ENCODE results near the gene CALN1.
"Not testable (repeated sequence)": the region's sequence is repeated elsewhere in the genome, so short reads cannot be mapped to it uniquely, and the experiment has no call there.

The CALN1 gene

DNA sequence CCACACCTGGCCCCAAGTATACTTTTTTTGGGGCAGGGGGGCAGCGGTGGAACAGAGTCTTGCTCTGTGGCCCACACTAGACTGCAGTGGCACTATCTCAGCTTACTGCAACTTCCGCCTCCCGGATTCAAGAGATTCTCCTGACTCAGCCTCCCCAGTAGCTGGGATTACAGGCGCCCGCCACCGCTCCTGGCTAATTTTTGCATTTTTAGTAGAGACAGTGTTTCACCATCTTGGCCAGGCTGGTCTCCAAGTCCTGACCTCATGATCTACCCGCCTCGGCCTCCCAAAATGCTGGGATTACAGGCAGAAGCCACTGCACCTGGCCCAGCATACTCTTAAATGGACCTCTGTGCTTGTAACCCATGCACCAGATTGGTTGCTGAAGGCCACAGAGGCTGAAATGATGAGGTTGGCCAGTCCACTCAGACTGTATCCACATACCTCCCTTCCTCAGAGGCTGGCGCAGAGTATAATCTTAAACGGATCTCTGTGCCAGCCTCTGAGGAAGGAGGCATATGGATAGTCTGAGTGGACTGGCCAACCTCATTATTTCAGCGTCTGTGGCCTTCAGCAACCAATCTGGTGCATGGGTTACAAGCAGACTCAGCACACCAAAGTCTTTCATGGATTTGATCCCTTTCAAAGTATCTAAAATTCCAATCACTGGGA, 3.0 kb downstream of the CALN1 start:
- DNase-seq = no peak

DNA sequence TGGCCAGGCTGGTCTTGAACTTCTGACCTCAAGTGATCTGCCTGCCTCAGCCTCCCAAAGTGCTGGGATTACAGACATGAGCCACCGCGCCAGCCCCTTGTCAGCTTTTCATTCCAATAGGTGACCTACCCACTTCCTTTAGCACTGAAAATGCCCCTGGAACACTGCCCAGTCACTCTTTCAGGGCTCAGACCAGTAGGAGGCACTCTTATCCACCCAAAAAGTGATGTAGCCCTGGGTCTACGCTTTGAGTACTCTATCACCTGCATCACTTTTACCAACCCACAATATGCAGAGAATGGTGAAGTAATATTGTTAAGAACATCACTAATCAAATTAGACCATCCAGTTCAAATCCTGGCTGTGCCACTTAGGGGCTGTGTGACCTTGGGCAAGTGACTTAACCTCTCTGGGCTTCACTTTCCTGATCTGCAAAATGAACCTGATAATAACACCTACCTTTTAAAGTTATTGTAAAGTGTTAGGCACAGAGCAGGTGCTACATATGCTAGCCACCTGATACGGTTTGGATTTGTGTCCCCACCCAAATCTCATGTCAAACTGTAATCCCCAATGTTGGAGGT, 5.2 kb downstream of the CALN1 start:
- no peak for DNase-seq

- no peak for DNase-seq
Measured at GRCh38 chr7:72405871-72406270, 6.3 kb downstream of the CALN1 start.

- no peak for DNase-seq
Measured at GRCh38 chr7:72405418-72405817, 6.7 kb downstream of the CALN1 start.

GRCh38 chr7:72404743-72405142, 7.4 kb downstream of the CALN1 start:
- DNase-seq = no peak

GRCh38 chr7:72403458-72404076, 8.6 kb downstream of the CALN1 start:
- DNase-seq = no peak

GRCh38 chr7:72394016-72394415, 18.1 kb downstream of the CALN1 start:
- DNase-seq = no peak

DNA sequence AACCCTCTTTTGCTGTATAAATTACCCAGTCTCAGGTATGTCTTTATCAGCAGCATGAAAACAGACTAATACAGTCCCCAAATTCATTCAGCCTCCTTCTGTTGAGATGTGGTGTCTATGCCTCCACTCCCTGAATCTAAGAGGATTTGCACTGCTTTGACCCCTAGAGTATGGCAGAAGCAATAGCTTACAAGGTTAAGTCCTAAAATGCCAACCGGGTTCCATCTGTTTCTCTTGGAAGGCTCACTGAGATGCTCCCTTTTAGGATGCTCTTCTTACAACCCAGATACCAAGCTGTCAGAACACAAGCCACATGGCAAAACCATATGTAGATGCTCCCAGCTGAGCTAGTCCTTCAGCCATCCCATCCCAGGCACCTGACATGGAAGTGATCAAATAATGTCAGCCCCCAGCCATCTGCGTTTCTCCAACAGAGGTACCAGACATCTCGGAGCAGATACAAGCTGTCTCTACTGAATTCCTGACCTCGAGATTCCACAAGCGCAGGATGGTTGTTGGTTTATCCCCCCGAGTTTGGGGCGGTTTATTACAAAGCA, 20.2 kb downstream of the CALN1 start:
- no peak for DNase-seq

GRCh38 chr7:72386118-72386517, 26.0 kb downstream of the CALN1 start:
- no peak for DNase-seq

- no peak for DNase-seq
Measured at GRCh38 chr7:72362246-72362645, 49.9 kb downstream of the CALN1 start.

GRCh38 chr7:72345208-72345727, 66.9 kb downstream of the CALN1 start:
- DNase-seq = no peak

- no peak for DNase-seq
Measured at GRCh38 chr7:72343991-72344390, 68.1 kb downstream of the CALN1 start.

DNA sequence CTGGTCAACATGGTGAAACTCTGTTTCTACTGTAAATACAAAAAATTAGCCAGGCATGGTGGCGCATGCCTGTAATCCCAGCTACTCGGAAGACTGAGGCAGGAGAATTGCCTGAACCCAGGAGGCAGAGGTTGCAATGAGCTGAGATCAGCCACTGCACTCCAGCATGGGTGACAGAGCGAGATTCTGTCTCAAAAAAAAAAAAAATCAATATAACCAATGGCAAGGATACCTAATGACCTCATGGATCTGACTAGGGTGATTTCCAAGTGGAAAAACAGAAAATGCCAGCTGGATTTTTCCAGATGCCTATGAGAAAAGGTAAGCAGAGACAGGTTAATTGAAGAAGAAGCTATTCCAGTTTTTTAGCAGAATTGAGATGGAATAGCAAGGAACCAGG, 68.8 kb downstream of the CALN1 start:
- not testable (repeated sequence) for DNase-seq

GRCh38 chr7:72337390-72338167, 74.6 kb downstream of the CALN1 start:
- DNase-seq = no peak

DNA sequence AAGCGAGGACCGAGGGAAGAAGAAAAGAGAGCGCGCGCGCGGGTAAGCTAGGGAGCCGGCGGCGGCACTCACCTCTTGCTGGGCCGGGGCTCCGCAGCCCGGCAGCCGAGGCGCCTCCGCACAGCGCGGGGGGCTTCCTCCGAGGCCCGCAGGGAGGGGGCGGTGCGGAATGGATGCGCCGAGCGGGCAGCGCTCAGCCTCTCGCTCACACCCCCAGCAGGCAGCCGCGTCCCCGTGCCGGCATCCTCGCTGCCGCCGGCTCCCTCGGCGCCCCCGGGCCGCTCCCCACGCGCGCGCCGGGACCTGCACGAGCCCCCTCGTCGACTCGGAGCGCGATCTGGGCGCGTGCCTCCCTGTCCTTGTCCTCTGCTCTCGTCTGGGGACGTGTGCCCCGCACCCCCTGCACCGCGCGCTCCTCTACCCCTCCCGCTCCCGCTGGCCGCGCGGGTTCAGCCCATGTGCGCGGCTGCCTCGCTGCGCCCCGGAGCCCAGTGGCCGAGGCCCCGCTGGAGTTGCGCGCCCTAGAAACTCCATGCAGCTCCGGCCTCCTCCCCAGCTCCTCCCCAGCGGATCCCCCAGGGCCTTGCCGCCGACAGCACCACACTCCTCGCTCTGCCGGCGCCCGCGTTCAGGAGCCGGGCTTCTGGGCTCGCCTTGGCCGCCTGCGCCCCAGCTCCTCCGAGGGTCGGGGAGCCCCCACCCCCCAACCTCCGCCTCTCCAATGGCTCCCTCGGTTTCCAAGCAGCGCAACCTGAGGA, 75.3 kb downstream of the CALN1 start:
- peak; percentile 41 for DNase-seq

DNA sequence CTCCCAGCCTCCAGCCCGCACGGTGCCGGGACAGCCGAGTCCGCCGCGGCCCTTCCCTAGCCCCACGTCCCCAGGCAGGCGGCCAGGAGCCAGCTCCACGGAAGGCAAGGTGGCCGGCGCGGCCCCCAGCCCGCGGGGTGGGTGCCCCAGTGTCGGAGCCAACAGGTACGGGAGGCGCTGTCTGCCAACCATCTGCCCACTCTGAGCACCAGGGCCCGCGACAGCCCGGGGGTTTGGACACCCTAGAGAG, 75.8 kb downstream of the CALN1 start:
- no peak for DNase-seq

DNA sequence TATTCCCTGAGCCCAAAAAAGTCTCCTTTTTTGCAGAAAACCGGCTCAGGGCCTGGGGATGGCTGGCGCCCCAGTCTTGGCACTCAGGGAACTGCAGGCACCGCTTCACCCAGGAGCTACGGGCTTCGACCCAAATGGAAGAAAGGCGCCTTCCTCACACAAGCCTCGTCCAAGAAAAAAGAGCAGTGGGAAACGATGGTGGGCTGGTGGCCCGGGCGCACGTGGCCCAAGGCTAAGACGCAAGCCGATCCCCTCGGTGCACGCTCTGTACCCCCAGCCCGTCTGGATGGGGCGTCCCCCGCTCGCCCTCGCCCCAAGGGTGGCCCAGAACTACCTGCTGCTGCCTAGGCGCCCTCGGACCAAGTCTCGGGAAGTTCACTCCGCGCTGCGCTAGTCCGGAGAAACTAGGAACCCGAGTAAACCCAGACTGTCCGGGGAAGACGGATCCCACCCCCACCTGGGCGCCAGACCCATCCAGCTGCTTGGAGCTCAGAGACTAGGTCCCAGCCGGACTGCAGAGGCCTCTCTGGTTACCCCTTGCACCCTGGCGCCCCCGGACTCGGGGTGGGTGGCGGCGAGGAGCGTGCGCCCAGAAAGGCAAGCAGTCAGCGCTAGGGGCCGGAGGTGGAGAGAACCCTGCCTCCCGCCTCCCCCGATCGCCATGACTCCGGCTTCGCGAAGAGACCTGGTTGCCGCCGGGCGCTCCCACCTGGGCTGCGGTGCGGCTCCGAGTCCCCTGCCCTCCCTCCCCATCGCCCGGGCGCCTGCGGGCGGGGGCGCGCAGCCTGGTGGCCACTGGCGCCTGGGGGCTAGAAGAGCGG, 76.4 kb downstream of the CALN1 start:
- DNase-seq = peak; percentile 40

- DNase-seq = no peak
Measured at GRCh38 chr7:72334698-72335097, 77.4 kb downstream of the CALN1 start.

DNA sequence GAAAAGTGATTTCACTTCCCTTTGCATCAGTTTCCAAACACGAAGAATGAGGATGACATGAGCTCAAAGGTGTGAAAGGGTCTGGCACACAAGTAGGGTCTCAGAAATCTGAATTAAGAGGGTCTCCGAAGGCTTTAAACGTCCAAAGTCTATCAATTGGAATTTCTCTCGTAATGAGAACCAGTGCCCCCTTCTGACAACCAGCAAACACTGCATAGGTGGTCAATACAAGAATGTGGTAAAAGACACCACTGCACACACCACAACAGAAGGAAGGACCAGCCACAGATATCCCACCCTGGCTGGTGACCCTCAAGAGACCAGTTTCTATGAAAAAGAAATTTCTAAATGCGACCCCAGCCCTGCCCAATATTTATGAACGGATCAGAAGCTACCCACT, 78.1 kb downstream of the CALN1 start:
- no peak for DNase-seq

DNA sequence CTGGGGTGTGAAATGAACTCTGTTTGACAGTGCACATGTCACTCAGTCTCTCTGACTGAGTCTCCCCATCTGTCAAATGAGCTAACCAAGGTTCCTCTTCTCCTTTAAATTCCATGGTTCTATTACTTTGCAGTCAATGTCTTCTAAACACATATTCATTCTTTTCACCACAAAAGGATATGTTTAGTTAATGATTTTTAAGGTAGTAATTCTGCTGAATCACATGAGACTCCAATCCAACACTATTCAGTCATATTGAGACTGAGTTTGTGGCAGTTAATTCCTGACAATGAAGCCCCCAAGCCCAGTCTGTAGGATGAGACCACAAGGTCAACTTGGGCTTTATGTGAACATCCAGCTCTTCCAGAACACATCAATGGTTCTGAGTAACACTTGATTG, 85.3 kb downstream of the CALN1 start:
- DNase-seq = no peak

DNA sequence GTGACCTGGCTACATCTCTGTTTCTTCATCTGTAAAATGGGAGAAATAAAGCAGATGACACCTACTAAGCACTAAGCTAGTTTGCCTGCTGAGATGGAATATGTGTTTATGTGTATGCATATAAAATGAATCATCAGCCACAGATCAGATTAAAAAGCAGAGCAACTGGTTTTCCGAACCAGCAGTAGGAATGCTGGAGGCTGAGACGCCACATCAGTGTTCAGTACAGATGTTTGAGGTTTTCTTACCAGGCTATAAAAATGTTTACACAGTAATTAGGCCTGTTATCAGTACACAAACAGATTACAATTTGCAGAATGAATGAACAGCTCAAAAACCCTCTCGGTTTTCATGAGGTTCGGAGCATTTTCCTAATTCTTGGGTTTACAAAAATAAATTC, 85.8 kb downstream of the CALN1 start:
- DNase-seq = no peak

GRCh38 chr7:72325561-72325960, 86.6 kb downstream of the CALN1 start:
- DNase-seq = no peak
